Bronchial epithelial cell (primary cell): ENCODE results near the gene CLTC. TPM values are rescaled to one million over a fixed set of nuclear protein-coding genes. Genes with fewer than 3 reads are reported as not detected.

ENCODE experiments used
- DNase-seq: peaks from one replicate; pipeline ENCODE4 v3.0.0-alpha.2; 2010; ENCODE audit warnings: low read depth
- FAIRE-seq: peaks from 2 replicates; lab custom pipeline; 2011; peaks lifted over from hg19 to GRCh38; lab: Jason Lieb, UNC
- H3K27me3 ChIP-seq: 2 replicates; pipeline ENCODE4 v1.5.1; 2011; ENCODE audit warnings: low read length; ENCODE audit not compliant: control insufficient read depth, insufficient read depth
- H3K36me3 ChIP-seq: 2 replicates; pipeline ENCODE4 v1.5.1; 2011; ENCODE audit warnings: low read length; ENCODE audit not compliant: control insufficient read depth, insufficient read depth
- H3K4me3 ChIP-seq: 2 replicates; pipeline ENCODE4 v1.5.1; 2011; ENCODE audit warnings: mild to moderate bottlenecking, low read depth, low read length, control low read depth
- CTCF ChIP-seq: IDR thresholded peaks from 2 replicates; pipeline ENCODE4 v1.5.1; 2011; ENCODE audit warnings: mild to moderate bottlenecking, moderate library complexity, low read length, control low read depth, inconsistent platforms; ENCODE audit not compliant: insufficient read depth, severe bottlenecking
- total RNA-seq: library from RNA; depleted of rRNA; stranded (reverse); fragments of >200 nt; gene quantifications from 2 replicates; pipeline ENCODE4 v1.2.1, GENCODE V29; 2014

Gene CLTC
- total RNA-seq, 1 donor from 2014 or later: 251 TPM

- no peak for TF ChIP-seq CTCF
- peaks cover 11% of the 10 kb centered on the region for H3K36me3 ChIP-seq
- DNase-seq (no peak), FAIRE-seq (no peak)
- no peaks in the 10 kb centered on the region for H3K27me3 ChIP-seq
- no peak overlapping the region for H3K4me3 ChIP-seq
Observed at GRCh38 chr17:59696682-59697277, 77.1 kb downstream of the CLTC start.

- peaks cover 11% of the 10 kb centered on the region for H3K36me3 ChIP-seq
- no peaks in the 10 kb centered on the region for H3K27me3 ChIP-seq
- DNase-seq (no peak), FAIRE-seq (no peak)
- no peak overlapping the region for H3K4me3 ChIP-seq
- no peak for TF ChIP-seq CTCF
Observed at GRCh38 chr17:59698143-59698542, 78.4 kb downstream of the CLTC start.

- TF ChIP-seq CTCF: no peak
- Histone ChIP-seq H3K36me3 (peaks cover 11% of the 10 kb centered on the region), H3K27me3 (no peaks in the 10 kb centered on the region), H3K4me3 (no peak overlapping the region)
- FAIRE-seq (no peak), DNase-seq (no peak)
Observed at GRCh38 chr17:59699218-59699617, 79.5 kb downstream of the CLTC start.

GRCh38 chr17:59699786-59700185 lies 80.1 kb downstream of the CLTC start:
- H3K36me3 ChIP-seq: peaks cover 10% of the 10 kb centered on the region
- no peak overlapping the region for H3K4me3 ChIP-seq
- FAIRE-seq: no peak
- TF ChIP-seq CTCF: no peak
- H3K27me3 ChIP-seq: no peaks in the 10 kb centered on the region
- no peak for DNase-seq

- TF ChIP-seq CTCF: no peak
- no peak for DNase-seq
- Histone ChIP-seq H3K27me3 (no peaks in the 10 kb centered on the region), H3K4me3 (no peak overlapping the region), H3K36me3 (peaks cover 7% of the 10 kb centered on the region)
- no peak for FAIRE-seq
Observed at GRCh38 chr17:59702304-59702703, 82.6 kb downstream of the CLTC start.
